SU-DHL-6 (cell line): ENCODE measurements around the gene FMN1.

Experiments
- CTCF ChIP-seq: fragments of 200-600 bp; sonication (generic); IDR thresholded peaks from one replicate; pipeline ENCODE4 v1.5.1; 2017; ENCODE audit warnings: antibody characterized with exemption, mild to moderate bottlenecking, low read length, moderate library complexity; ENCODE audit not compliant: insufficient read depth, poor library complexity, severe bottlenecking
- EZH2phosphoT487 ChIP-seq: fragments of 200-600 bp; sonication (generic), shearing (Covaris generic); conservative IDR thresholded peaks from 2 replicates; pipeline ENCODE4 v1.6.1; 2018; ENCODE audit warnings: mild to moderate bottlenecking, antibody characterized with exemption, low read length, moderate library complexity, mixed read lengths

GRCh38 chr15:33115191-33115861, 79.2 kb downstream of the FMN1 start:
- TF ChIP-seq CTCF (no peak), EZH2phosphoT487 (no peak)
